GM18526 (cell line): Measurements from ENCODE around the gene ANO9.

ENCODE experiments used
- POLR2A ChIP-seq: IDR thresholded peaks from 3 replicates; pipeline ENCODE4 v1.6.1; 2011; ENCODE audit not compliant: insufficient read length; ENCODE audit errors: extremely low read depth

ANO9 gene

GRCh38 chr11:394034-394857 is 47.6 kb downstream of the ANO9 start, which contains the start of gene PKP3:
Gene PKP3 (plus strand): TSS chr11:394209. CDS start chr11:394293, 84 bp downstream.
- no peak for TF ChIP-seq POLR2A

GRCh38 chr11:393219-394033 is 48.4 kb downstream of the ANO9 start:
- TF ChIP-seq POLR2A: no peak

GRCh38 chr11:392102-392777 is 49.6 kb downstream of the ANO9 start:
- no peak for TF ChIP-seq POLR2A

GRCh38 chr11:391117-392017 is 50.4 kb downstream of the ANO9 start:
- no peak for TF ChIP-seq POLR2A

- no peak for TF ChIP-seq POLR2A
Observed at GRCh38 chr11:390175-390574, 51.6 kb downstream of the ANO9 start.

GRCh38 chr11:387193-387793 is 54.5 kb downstream of the ANO9 start:
- no peak for TF ChIP-seq POLR2A

GRCh38 chr11:386483-386882 is 55.3 kb downstream of the ANO9 start:
- no peak for TF ChIP-seq POLR2A

- no peak for TF ChIP-seq POLR2A
Observed at GRCh38 chr11:385594-386351, 56.0 kb downstream of the ANO9 start.

GRCh38 chr11:384511-384910 is 57.3 kb downstream of the ANO9 start:
- TF ChIP-seq POLR2A: no peak

- TF ChIP-seq POLR2A: no peak
Observed at GRCh38 chr11:383431-383830, 58.4 kb downstream of the ANO9 start.

GRCh38 chr11:382081-382629 is 59.7 kb downstream of the ANO9 start:
- TF ChIP-seq POLR2A: no peak

GRCh38 chr11:381501-382072 is 60.2 kb downstream of the ANO9 start:
- no peak for TF ChIP-seq POLR2A

GRCh38 chr11:380996-381395 is 60.8 kb downstream of the ANO9 start:
- no peak for TF ChIP-seq POLR2A
